ENCODE results near the gene ZDHHC11B.
"Not testable (repeated sequence)": the region's sequence is repeated elsewhere in the genome, so short reads cannot be mapped to it uniquely, and the experiment has no call there.

ZDHHC11B gene

DNA sequence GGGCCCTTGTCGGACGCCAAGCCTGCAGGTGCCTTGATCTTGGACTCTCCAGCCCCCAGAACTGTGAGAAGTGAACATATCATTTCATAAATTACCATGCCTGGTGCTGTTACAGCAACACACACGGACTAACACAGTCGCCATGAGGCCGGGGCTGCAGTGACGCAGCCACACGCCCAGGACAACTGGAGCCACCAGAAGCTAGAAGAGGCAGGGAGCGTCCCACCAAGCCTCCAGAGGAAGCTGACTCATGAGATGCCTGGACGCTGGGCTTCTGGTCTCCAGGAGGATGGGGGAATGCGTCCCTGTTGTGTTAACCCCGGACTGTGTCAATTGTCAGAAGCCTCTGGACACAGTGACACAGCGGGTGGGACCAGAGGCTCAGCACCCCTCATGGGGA, 97.6 kb downstream of the ZDHHC11B start:
- not testable (repeated sequence) for DNase-seq (ENCODE audit: low read depth in 2 of 2, low spot score in 1 of 2)

GRCh38 chr5:686172-686523, 98.4 kb downstream of the ZDHHC11B start:
- not testable (repeated sequence) for DNase-seq (ENCODE audit: low read depth in 2 of 2, low spot score in 1 of 2)

- DNase-seq (ENCODE audit: low read depth in 2 of 2, low spot score in 1 of 2): no peak
These were observed 99.0 kb downstream of the ZDHHC11B start for GRCh38 chr5:685262-686171.

DNA sequence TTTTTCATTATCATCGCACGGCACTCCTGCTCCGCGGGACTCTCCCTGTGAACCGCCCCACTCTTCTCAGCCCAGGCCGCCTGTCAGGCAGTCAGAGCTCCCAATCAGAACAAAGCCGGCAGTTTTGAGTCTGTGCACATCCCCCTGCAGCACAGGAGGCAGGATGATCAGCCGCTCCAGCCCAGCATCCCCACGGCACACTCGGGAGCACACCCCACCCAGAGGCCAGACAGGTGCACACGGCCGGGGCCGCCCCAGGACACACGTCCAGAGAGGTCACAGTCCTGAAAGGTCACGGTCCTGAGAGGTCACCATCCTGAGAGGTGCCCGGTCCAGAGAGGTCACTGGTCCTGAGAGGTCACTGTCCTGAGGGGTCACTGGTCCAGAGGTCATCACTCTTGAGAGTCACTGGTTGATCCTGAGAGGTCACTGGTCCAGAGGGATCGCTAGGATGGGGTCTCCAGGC, 99.7 kb downstream of the ZDHHC11B start:
- DNase-seq (ENCODE audit: low read depth in 2 of 2, low spot score in 1 of 2): no peak

GRCh38 chr5:683551-684481, 100.7 kb downstream of the ZDHHC11B start:
- no peak for DNase-seq (ENCODE audit: low read depth in 2 of 2, low spot score in 1 of 2)

GRCh38 chr5:682651-683358, 101.7 kb downstream of the ZDHHC11B start:
- not testable (repeated sequence) for DNase-seq (ENCODE audit: low read depth in 2 of 2, low spot score in 1 of 2)

DNA sequence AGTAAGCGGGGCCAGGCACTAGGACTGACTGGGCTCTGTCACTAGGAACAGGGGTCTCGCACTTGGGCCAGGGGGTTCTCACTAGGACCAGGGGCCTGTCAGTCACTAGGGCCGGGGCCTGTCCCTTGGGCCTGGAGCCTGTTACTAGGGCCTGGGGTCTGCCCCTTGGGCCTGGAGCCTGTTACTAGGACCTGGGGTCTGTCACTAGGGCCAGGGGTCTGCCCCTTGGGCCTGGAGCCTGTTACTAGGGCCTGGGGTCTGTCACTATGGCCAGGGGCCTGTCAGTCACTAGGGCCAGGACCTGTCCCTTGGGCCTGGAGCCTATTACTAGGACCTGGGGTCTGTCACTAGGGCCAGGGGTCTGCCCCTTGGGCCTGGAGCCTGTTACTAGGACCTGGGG, 102.3 kb downstream of the ZDHHC11B start:
- not testable (repeated sequence) for DNase-seq (ENCODE audit: low read depth in 2 of 2, low spot score in 1 of 2)

GRCh38 chr5:681317-682191, 103.0 kb downstream of the ZDHHC11B start:
- DNase-seq (ENCODE audit: low read depth in 2 of 2, low spot score in 1 of 2): not testable (repeated sequence)

GRCh38 chr5:680836-681235, 103.7 kb downstream of the ZDHHC11B start:
- not testable (repeated sequence) for DNase-seq (ENCODE audit: low read depth in 2 of 2, low spot score in 1 of 2)

GRCh38 chr5:680118-680795, 104.3 kb downstream of the ZDHHC11B start:
- DNase-seq (ENCODE audit: low read depth in 2 of 2, low spot score in 1 of 2): not testable (repeated sequence)

GRCh38 chr5:679166-679895, 105.2 kb downstream of the ZDHHC11B start:
- not testable (repeated sequence) for DNase-seq (ENCODE audit: low read depth in 2 of 2, low spot score in 1 of 2)

GRCh38 chr5:678521-678920, 106.0 kb downstream of the ZDHHC11B start:
- not testable (repeated sequence) for DNase-seq (ENCODE audit: low read depth in 2 of 2, low spot score in 1 of 2)

DNA sequence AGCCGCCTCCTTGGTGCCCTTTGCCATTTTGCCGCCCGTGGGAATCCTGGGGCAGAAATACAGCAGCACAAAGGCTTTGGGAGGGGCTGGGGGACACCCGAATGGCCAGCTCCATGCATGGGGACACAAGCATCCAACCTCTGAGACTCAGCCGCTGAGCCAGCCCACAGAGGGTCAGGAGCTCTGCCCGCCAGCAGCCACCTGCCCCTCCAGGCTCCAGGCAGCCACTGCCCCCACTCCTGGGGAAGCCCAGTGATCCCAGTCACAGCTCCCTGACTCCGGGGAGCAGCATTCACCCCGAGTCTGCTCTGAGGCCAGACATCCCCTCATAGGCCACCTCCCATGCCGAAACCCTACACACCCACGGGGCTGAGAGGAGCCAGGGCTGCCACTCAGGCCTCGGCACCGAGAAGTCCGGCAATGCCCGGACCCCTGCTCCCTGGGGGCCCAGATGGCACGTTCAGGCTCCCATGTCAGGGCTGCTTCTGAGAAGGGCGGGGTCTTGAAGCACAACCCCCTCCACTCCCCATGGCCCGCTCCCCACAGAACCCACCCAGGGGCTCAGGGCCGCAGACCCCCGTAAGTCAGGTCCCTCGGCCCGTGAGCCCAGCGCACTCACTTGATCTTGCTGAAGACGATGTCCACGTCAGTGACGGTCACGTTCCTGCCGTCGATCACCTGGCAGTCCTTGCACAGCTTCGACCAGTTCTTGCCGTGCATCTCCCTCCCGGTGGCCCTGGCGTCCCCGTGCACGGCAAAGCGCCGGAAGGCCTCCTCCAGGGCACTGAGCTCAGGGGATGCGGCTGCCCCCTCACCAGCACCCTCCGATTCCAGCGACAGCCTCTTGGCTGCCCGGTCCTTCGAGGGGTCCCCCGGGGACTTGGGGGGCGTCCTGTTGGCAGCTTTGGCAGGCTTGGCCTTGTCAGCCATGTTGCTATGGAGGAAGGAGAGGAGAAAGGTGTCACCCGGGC, 107.1 kb downstream of the ZDHHC11B start:
- no peak for DNase-seq (ENCODE audit: low read depth in 2 of 2, low spot score in 1 of 2)

DNA sequence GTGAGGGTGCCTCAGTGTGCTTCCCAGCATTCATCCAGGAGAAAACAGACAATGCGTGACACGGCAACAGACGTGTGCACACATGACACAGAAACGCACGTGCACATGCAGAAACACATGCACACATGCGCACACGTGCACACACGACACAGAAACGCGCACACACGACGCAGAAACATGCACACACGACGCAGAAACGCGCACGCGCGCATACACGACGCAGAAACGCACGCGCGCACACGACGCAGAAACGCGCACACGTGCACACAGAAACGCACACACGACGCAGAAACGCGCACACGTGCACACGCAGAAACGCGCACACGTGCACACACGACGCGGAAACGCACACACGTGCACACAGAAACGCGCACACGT, 107.8 kb downstream of the ZDHHC11B start:
- DNase-seq (ENCODE audit: low read depth in 2 of 2, low spot score in 1 of 2): no peak

- DNase-seq (ENCODE audit: low read depth in 2 of 2, low spot score in 1 of 2): no peak
These were observed 108.4 kb downstream of the ZDHHC11B start for GRCh38 chr5:675871-676698.

DNA sequence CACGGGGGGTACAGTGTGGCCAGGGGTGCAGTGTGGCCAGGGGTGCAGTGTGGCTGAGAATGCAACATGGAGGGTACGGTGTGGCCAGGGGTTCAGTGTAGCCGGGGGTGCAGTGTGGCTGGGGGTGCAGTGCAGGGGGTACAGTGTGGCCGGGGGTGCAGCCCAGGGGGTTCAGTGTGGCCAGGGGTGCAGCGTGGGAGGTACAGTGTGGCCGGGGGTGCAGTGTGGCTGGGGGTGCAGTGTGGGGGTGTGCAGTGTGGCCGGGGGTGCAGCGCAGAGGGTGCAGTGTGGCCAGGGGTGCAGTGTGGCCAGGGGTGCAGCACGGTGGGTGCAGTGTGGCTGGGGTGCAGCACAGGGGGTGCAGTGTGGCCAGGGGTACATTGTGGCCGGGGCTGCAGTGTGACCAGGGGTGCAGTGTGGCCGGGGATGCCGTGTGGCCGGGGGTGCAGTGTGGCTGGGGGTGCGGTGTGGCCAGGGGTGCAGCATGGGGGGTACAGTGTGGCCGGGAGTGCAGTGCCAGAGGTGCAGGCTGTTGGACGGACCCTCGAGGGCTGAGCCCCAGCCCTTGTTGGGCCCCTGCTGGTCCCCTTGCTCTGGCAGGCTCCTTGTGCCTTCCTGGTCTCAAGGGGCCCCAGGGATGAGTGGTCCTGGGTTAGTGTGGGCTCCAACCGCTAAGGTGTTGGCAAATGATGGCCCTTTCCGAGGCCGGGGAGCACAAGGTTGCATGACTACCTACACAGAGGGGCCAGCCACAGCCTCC, 109.2 kb downstream of the ZDHHC11B start:
- no peak for DNase-seq (ENCODE audit: low read depth in 2 of 2, low spot score in 1 of 2)

Data from stimulated activated CD8-positive, alpha-beta memory T cell treated with anti-CD3 and anti-CD28 coated beads, Interleukin-4, amount 100 ng/mL, for 1 hour (primary cell).